H1 (cell line): Measurements from ENCODE around the gene RNF208. TPM values are rescaled to one million over a fixed set of nuclear protein-coding genes. Genes with fewer than 3 reads are reported as not detected.

Experiments
- CTCF ChIA-PET: fragments of 300-600 bp; sonication (Branson Sonifier 250); formaldehyde crosslinking; loops from one replicate; lab custom pipeline; 2021; ENCODE audit not compliant: partially characterized antibody; lab: Charles Lee
- POLR2A ChIA-PET: fragments of 300-600 bp; sonication (Branson Sonifier 250); formaldehyde crosslinking; loops from one replicate; lab custom pipeline; 2021; ENCODE audit warnings: inconsistent platforms; ENCODE audit not compliant: partially characterized antibody; lab: Charles Lee
- DNase-seq, 2 experiments: peaks; one replicate each; pipeline versions ENCODE4 v3.0.0 to v3.0.0-alpha.2; 2010 to 2022; ENCODE audit warnings: low spot score in 2 of 2, low read depth in 1 of 2, mixed read lengths in 1 of 2
- FAIRE-seq: peaks from 2 replicates; lab custom pipeline; 2011; peaks lifted over from hg19 to GRCh38; lab: Jason Lieb, UNC
- H2AFZ ChIP-seq: 2 replicates; pipeline ENCODE4 v1.8.1; 2012; ENCODE audit warnings: low read length, inconsistent platforms
- H2AK5ac ChIP-seq: 2 replicates; pipeline ENCODE4 v1.6.1; 2013; ENCODE audit warnings: low read depth, low read length
- H2BK120ac ChIP-seq: replicated peaks from 2 replicates; pipeline ENCODE3; 2013; ENCODE audit warnings: low read depth, low read length, inconsistent platforms
- H2BK12ac ChIP-seq: 2 replicates; pipeline ENCODE4 v1.6.1; 2013; ENCODE audit warnings: low read depth, low read length
- H2BK15ac ChIP-seq: 2 replicates; pipeline ENCODE4 v1.6.1; 2013; ENCODE audit warnings: low read length
- H2BK20ac ChIP-seq: 2 replicates; pipeline ENCODE4 v1.6.1; 2013; ENCODE audit warnings: low read length
- H2BK5ac ChIP-seq: 2 replicates; pipeline ENCODE4 v1.6.1; 2013; ENCODE audit warnings: low read depth, low read length
- H3K14ac ChIP-seq: 2 replicates; pipeline ENCODE4 v1.6.1; 2013; ENCODE audit warnings: inconsistent platforms; ENCODE audit not compliant: insufficient read length
- H3K18ac ChIP-seq: 2 replicates; pipeline ENCODE4 v1.6.1; 2013; ENCODE audit warnings: low read length; ENCODE audit errors: extremely low read depth
- H3K23ac ChIP-seq: 2 replicates; pipeline ENCODE4 v1.6.1; 2013; ENCODE audit warnings: inconsistent platforms; ENCODE audit not compliant: insufficient read length
- H3K23me2 ChIP-seq: 2 replicates; pipeline ENCODE4 v1.6.1; 2013; ENCODE audit warnings: low read depth, low read length
- H3K27ac ChIP-seq: 2 replicates; pipeline ENCODE4 v1.6.1; 2011; ENCODE audit warnings: low read depth, low read length, inconsistent platforms
- H3K27me3 ChIP-seq, 4 experiments: replicated peaks in 1 of 4; 1 replicate in 1 of 4; 2 replicates in 3 of 4; pipeline versions ENCODE4 v1.6.1 to v1.8.1; 2011 to 2013; ENCODE audit warnings: low read length in 3 of 4, mild to moderate bottlenecking in 3 of 4, inconsistent platforms in 2 of 4, mixed read lengths in 2 of 4, moderate library complexity in 1 of 4; ENCODE audit not compliant: control insufficient read depth in 3 of 4, insufficient read depth in 3 of 4; ENCODE audit errors: extremely low read depth in 1 of 4
- H3K36me3 ChIP-seq, 4 experiments: 2 replicates each; pipeline versions ENCODE4 v1.6.1 to v1.8.1; 2011 to 2013; ENCODE audit warnings: mild to moderate bottlenecking in 4 of 4, low read length in 3 of 4, moderate library complexity in 2 of 4, control low read depth in 1 of 4, inconsistent platforms in 1 of 4; ENCODE audit not compliant: insufficient read depth in 4 of 4, control insufficient read depth in 2 of 4
- H3K4ac ChIP-seq: replicated peaks from 2 replicates; pipeline ENCODE3; 2013; ENCODE audit warnings: low read length, low read depth, mixed read lengths, inconsistent platforms; ENCODE audit not compliant: insufficient read length
- H3K4me1 ChIP-seq, 4 experiments: replicated peaks in 1 of 4; 1 replicate in 1 of 4; 2 replicates in 3 of 4; pipeline versions ENCODE4 v1.6.1 to v1.8.1; 2011 to 2013; ENCODE audit warnings: low read length in 3 of 4, inconsistent platforms in 2 of 4, mixed read lengths in 1 of 4; ENCODE audit not compliant: insufficient read depth in 4 of 4, control insufficient read depth in 3 of 4
- H3K4me2 ChIP-seq, 2 experiments: 2 replicates each; pipeline versions ENCODE4 v1.6.1 to v1.8.1; 2011 to 2013; ENCODE audit warnings: low read depth in 2 of 2, low read length in 2 of 2, control low read depth in 1 of 2, inconsistent platforms in 1 of 2, mild to moderate bottlenecking in 1 of 2; ENCODE audit not compliant: insufficient read depth in 1 of 2
- H3K4me3 ChIP-seq, 4 experiments: fragments of 200-600, 300-600 bp in 1 of 4; sonication (generic), shearing (Covaris generic), sonication (Bioruptor Twin) in 1 of 4; 2 replicates each; pipeline versions ENCODE4 v1.5.1 to v1.8.1; 2011 to 2016; ENCODE audit warnings: low read length in 4 of 4, low read depth in 3 of 4, control low read depth in 2 of 4, inconsistent platforms in 2 of 4, mild to moderate bottlenecking in 2 of 4, mixed read lengths in 1 of 4, moderate library complexity in 1 of 4; ENCODE audit not compliant: insufficient read depth in 2 of 4; ENCODE audit errors: extremely low read depth in 1 of 4
- H3K56ac ChIP-seq: replicated peaks from 2 replicates; pipeline ENCODE3; 2013; ENCODE audit warnings: low read depth, mild to moderate bottlenecking, mixed read lengths, low read length, inconsistent platforms; ENCODE audit not compliant: insufficient read length
- H3K79me1 ChIP-seq: 2 replicates; pipeline ENCODE4 v1.6.1; 2013; ENCODE audit warnings: low read depth, low read length, control low read depth
- H3K79me2 ChIP-seq, 2 experiments: 2 replicates each; pipeline versions ENCODE4 v1.6.1 to v1.8.1; 2012 to 2013; ENCODE audit warnings: low read length in 2 of 2, mild to moderate bottlenecking in 2 of 2, inconsistent platforms in 1 of 2; ENCODE audit not compliant: insufficient read depth in 2 of 2, control insufficient read depth in 1 of 2
- H3K9ac ChIP-seq, 4 experiments: replicated peaks in 1 of 4; 1 replicate in 1 of 4; 2 replicates in 3 of 4; pipeline versions ENCODE4 v1.6.1 to v1.8.1; 2011 to 2013; ENCODE audit warnings: low read depth in 3 of 4, low read length in 3 of 4, control low read depth in 2 of 4, mild to moderate bottlenecking in 2 of 4, moderate library complexity in 2 of 4, inconsistent platforms in 1 of 4; ENCODE audit errors: extremely low read depth in 1 of 4
- H3K9me3 ChIP-seq, 2 experiments: 2 replicates each; pipeline versions ENCODE4 v1.6.1 to v1.8.1; 2012 to 2013; ENCODE audit warnings: mild to moderate bottlenecking in 2 of 2, moderate library complexity in 2 of 2, control low read depth in 1 of 2, inconsistent platforms in 1 of 2, low read depth in 1 of 2, low read length in 1 of 2, mixed read lengths in 1 of 2; ENCODE audit not compliant: insufficient read depth in 2 of 2
- H4K20me1 ChIP-seq, 2 experiments: replicated peaks in 1 of 2; 2 replicates each; pipeline versions ENCODE3 to v1.8.1; 2011 to 2013; ENCODE audit warnings: inconsistent platforms in 2 of 2, low read length in 2 of 2, mild to moderate bottlenecking in 1 of 2; ENCODE audit not compliant: insufficient read depth in 2 of 2, control insufficient read depth in 1 of 2
- H4K5ac ChIP-seq: 2 replicates; pipeline ENCODE4 v1.6.1; 2013; ENCODE audit warnings: low read length, low read depth, mixed read lengths, inconsistent platforms; ENCODE audit not compliant: insufficient read length
- H4K8ac ChIP-seq: 2 replicates; pipeline ENCODE4 v1.8.0; 2013; ENCODE audit warnings: mild to moderate bottlenecking, moderate library complexity, low read length, inconsistent platforms; ENCODE audit not compliant: insufficient read depth; ENCODE audit errors: extremely low read depth
- H4K91ac ChIP-seq: replicated peaks from 2 replicates; pipeline ENCODE3; 2013; ENCODE audit warnings: low read length, mixed read lengths, inconsistent platforms; ENCODE audit not compliant: insufficient read length
- EZH2 ChIP-seq: fragments of 200-600 bp; sonication (generic); IDR thresholded peaks from 2 replicates; pipeline ENCODE4 v1.7.1; 2012; ENCODE audit warnings: low read depth, mild to moderate bottlenecking, moderate library complexity, low read length, inconsistent platforms; ENCODE audit not compliant: severe bottlenecking
- KDM1A ChIP-seq: fragments of 200-600, 300-600 bp; sonication (generic); IDR thresholded peaks from 2 replicates; pipeline ENCODE4 v1.7.1; 2016; ENCODE audit warnings: mild to moderate bottlenecking, low read length, borderline replicate concordance
- MAX ChIP-seq: IDR thresholded peaks from 2 replicates; pipeline ENCODE4 v1.6.1; 2012; ENCODE audit warnings: inconsistent platforms
- NANOG ChIP-seq: IDR thresholded peaks from 2 replicates; pipeline ENCODE4 v1.6.1; 2011; ENCODE audit warnings: low read length, low read depth, mild to moderate bottlenecking, inconsistent platforms; ENCODE audit not compliant: insufficient read depth, poor library complexity, severe bottlenecking
- NRF1 ChIP-seq: IDR thresholded peaks from 2 replicates; pipeline ENCODE4 v1.6.1; 2011; ENCODE audit warnings: mild to moderate bottlenecking, low read depth, low read length, improper control_type of control experiment
- PHF8 ChIP-seq: fragments of 200-600 bp; sonication (generic); conservative IDR thresholded peaks from 2 replicates; pipeline ENCODE4 v1.7.1; 2012; ENCODE audit warnings: low read depth, mild to moderate bottlenecking, inconsistent platforms, low read length, moderate library complexity
- RBBP5 ChIP-seq: IDR thresholded peaks from 2 replicates; pipeline ENCODE4 v1.7.1; 2012; ENCODE audit warnings: low read depth, mild to moderate bottlenecking, inconsistent platforms, low read length, moderate library complexity, borderline replicate concordance
- SP2 ChIP-seq: IDR thresholded peaks from 2 replicates; pipeline ENCODE4 v1.6.1; 2012; ENCODE audit warnings: mild to moderate bottlenecking, low read length, inconsistent platforms
- YY1 ChIP-seq: IDR thresholded peaks from 2 replicates; pipeline ENCODE4 v1.6.1; 2011; ENCODE audit warnings: low read depth, mild to moderate bottlenecking, low read length
- ZNF274 ChIP-seq: IDR thresholded peaks from 2 replicates; pipeline ENCODE4 v1.7.0; 2012; ENCODE audit warnings: low read length, borderline replicate concordance; ENCODE audit errors: extremely low read depth
- WGBS, 2 experiments: shearing (Covaris generic) in 1 of 2; methylation state at CpG; one replicate each; pipeline versions ENCODE4 v1.1.6 to v1.1.7; 2013 to 2015; ENCODE audit warnings: low lambda C conversion rate in 2 of 2, mixed read lengths in 2 of 2, inconsistent platforms in 1 of 2, low coverage in 1 of 2, missing lambda C conversion rate in 1 of 2; ENCODE audit not compliant: insufficient replicate concordance in 2 of 2, insufficient coverage in 1 of 2, insufficient read length in 1 of 2; ENCODE audit errors: extremely low coverage in 1 of 2, missing lambda C conversion rate in 1 of 2; 5-methylcytosine and 5-hydroxymethylcytosine counted together
- polyA plus RNA-seq, 7 experiments: library from polyadenylated mRNA; depleted of rRNA in 3 of 7; stranded (reverse) in 5 of 7; unstranded in 2 of 7; fragments of >200 nt in 5 of 7; fragments of 200-250 nt in 2 of 7; gene quantifications; 1 replicate in 5 of 7; 2 replicates in 1 of 7; 4 replicates in 1 of 7; pipeline versions ENCODE4 v1.2.1 to v1.2.3, GENCODE V29; 2011 to 2013; ENCODE audit warnings: missing spikeins in 2 of 7, mixed read lengths in 2 of 7
- total RNA-seq: library from RNA; stranded (reverse); fragmentation: NEBNext Ultra II Directional; extraction: Animal tissue kit (Norgen Biotek cat#: 25700); gene quantifications from 2 replicates; pipeline ENCODE4 v1.2.1, GENCODE V29; 2021

The RNF208 gene
- total and polyA plus RNA-seq, 2 of the 8 experiments (the other 6 are each of a cell fraction or from before 2014, with no cell fraction given): 2.7 to 7.7 TPM

- H2BK20ac ChIP-seq: no peak overlapping the region
- no peak overlapping the region for H3K4me2 ChIP-seq
- POLR2A ChIA-PET: interaction anchor here (1.2 to 69.9 kb wide), 4 partner anchors 3 to 50 kb away, joined by 3 to 1462 read pairs (median 733); partner anchors contain the start of genes CYSRT1, NDOR1, NELFB and RNF208
- H3K23me2 ChIP-seq: peaks cover 5% of the 10 kb centered on the region; the same call in 1 of the 2 replicates
- H3K9ac ChIP-seq: no peak overlapping the region
- CTCF ChIA-PET: interaction anchor here (0.8 to 20.2 kb wide), 26 partner anchors 8 to 209 kb away, joined by 3 to 204 read pairs (median 6); partner anchors contain the start of genes ANAPC2, CYSRT1, LRRC26 and RNF208
- H2BK15ac ChIP-seq: no peak overlapping the region; the same call in 1 of the 2 replicates
- no peak overlapping the region for H3K4me3 ChIP-seq
- FAIRE-seq (no peak), DNase-seq (no peak)
- H3K4me1 ChIP-seq: peaks cover 0 to 14% (median 11%) of the 10 kb centered on the region in 4 experiments; a peak in 6 of 7 replicates
- WGBS, 2 experiments: 84% methylated on average over 13 of the region's 13 CpGs; no CpG with 5 or more reads in 1 of the 2 experiments
- H3K9me3 ChIP-seq: no peaks in the 10 kb centered on the region
- H3K36me3 ChIP-seq: peaks cover 4 to 13% (median 9%) of the 10 kb centered on the region in 4 experiments; a peak in 7 of 8 replicates
- no peak overlapping the region for H3K18ac ChIP-seq
- no peak overlapping the region for H2BK12ac ChIP-seq
- no peaks in the 10 kb centered on the region for H3K27me3 ChIP-seq
- no peak overlapping the region for H2AK5ac ChIP-seq
- no peak overlapping the region for H2AFZ ChIP-seq
- peaks cover 5% of the 10 kb centered on the region; the same call in 1 of the 2 replicates for H3K79me1 ChIP-seq
- H4K8ac ChIP-seq: no peak overlapping the region
- no peak overlapping the region for H3K56ac ChIP-seq
- no peak overlapping the region for H3K4ac ChIP-seq
- no peak overlapping the region for H2BK5ac ChIP-seq
- H3K27ac ChIP-seq: no peak overlapping the region
- H3K23ac ChIP-seq: no peak overlapping the region
- H3K14ac ChIP-seq: no peak overlapping the region
- no peak overlapping the region for H2BK120ac ChIP-seq
- H4K5ac ChIP-seq: no peak overlapping the region
- peaks cover 0 to 20% of the 10 kb centered on the region in 2 experiments; a peak in 2 of 4 replicates for H3K79me2 ChIP-seq
- H4K20me1 ChIP-seq: peaks cover 15 to 18% of the 10 kb centered on the region in 2 experiments
- H4K91ac ChIP-seq: peak overlapping the region; percentile 30
- no peak for TF ChIP-seq YY1
- TF ChIP-seq SP2: no peak
- TF ChIP-seq EZH2: no peak
- TF ChIP-seq PHF8: no peak
- TF ChIP-seq ZNF274: no peak
- no peak for TF ChIP-seq RBBP5
- TF ChIP-seq KDM1A: no peak
- no peak for TF ChIP-seq MAX
- TF ChIP-seq NANOG: no peak
- TF ChIP-seq NRF1: no peak
Measured at GRCh38 chr9:137237759-137238726, 16.0 kb upstream of the RNF208 start.
